ENCODE data around the gene PIAS1. TPM values are rescaled to one million over a fixed set of nuclear protein-coding genes. Genes with fewer than 3 reads are reported as not detected.

Gene PIAS1
- total and polyA plus RNA-seq, 2 donors = 26.2 to 29.1 TPM

DNA sequence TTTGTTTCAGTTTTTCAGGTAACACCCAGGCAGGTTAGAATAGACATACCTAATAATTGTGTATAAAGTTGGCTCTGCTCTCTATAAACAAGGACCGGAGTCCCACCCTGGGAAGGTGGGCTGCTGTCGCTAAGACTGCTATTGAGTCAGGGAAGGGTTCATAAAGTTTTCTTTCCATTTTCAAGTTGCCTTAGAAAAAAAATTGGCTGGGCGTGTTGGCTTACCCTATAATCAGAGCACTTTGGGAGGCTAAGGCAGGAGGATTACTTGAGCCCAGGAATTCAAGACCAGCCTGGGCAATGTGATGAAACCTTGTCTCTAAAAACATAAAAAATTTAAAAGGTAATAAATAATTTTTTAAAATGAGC is 11.3 kb upstream of the PIAS1 start:
- H3K36me3 ChIP-seq (ENCODE audit: control insufficient read depth in 2 of 2, insufficient read depth in 2 of 2, low read length in 1 of 2) = no peaks in the 10 kb centered on the region
- DNase-seq (ENCODE audit: low read depth in 6 of 9, low spot score in 9 of 9) = no peak
- H3K4me3 ChIP-seq (ENCODE audit: low read length in 2 of 2) = no peak overlapping the region
- no peaks in the 10 kb centered on the region for H3K4me1 ChIP-seq (ENCODE audit: control insufficient read depth in 2 of 2, insufficient read depth in 2 of 2, low read length in 2 of 2)
- 99% methylated on average over 3 of the region's 3 CpGs for WGBS
- no peaks in the 10 kb centered on the region for H3K27me3 ChIP-seq (ENCODE audit: control insufficient read depth in 2 of 2, insufficient read depth in 1 of 2, low read length in 1 of 2)
- H3K27ac ChIP-seq (ENCODE audit: low read depth in 1 of 2, low read length in 1 of 2) = no peak overlapping the region
- H3K9me3 ChIP-seq (ENCODE audit: control insufficient read depth in 2 of 2, insufficient read depth in 1 of 2, low read length in 1 of 2) = peaks cover 2 to 16% of the 10 kb centered on the region in 2 donors

DNA sequence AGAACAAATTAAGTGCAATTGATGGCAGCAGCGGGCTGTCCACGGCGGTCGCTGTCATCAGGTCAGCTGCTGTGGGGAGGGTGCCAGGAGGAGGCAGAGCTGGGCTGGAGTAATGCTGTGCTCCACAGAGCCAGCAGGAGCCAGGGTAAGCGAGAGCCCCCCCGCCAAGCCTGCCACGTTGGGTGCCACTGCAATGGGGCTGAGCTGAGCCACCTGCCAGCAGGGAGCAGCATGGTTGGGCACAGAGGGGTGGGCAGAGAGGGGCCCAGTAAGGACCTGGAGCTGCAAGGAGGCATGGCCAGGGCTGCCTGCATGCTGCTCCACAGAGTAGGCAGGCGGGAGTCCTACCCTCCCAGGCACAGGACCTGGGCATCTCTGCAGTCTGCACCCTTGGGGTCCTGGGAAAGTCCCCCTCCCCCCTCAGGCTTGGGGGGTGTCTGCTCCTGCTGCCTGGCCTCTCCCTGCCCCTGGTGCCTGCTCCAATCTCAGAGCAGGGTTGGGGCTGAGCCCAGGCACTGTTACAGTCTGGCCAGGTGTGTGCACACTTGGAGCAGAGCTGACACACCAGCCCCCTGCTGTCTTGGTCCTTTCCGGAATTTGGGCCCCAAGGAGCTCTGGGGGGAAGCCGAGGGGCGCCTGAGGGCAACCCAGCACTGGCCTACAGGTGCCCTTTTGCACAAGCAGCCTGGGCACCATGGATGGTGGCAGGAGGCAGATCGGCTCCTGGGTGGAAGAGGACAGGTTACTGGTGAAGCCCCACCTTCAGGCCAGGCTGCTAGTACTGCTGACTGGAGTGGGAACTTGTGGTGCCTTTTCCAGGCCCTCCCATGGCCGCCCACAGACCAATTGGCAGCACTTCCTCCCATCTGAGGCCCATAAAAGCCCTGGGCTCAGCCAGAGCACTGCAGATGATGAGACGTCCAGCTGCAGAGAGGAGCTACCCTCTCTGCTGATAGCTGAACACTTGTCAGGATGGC is 8.5 kb upstream of the PIAS1 start:
- no peak for DNase-seq (ENCODE audit: low read depth in 6 of 9, low spot score in 9 of 9)
- Histone ChIP-seq H3K27ac (ENCODE audit: low read depth in 1 of 2, low read length in 1 of 2) (no peak overlapping the region), H3K9me3 (ENCODE audit: control insufficient read depth in 2 of 2, insufficient read depth in 1 of 2, low read length in 1 of 2) (peaks cover 2 to 16% of the 10 kb centered on the region in 2 donors), H3K4me1 (ENCODE audit: control insufficient read depth in 2 of 2, insufficient read depth in 2 of 2, low read length in 2 of 2) (no peaks in the 10 kb centered on the region), H3K4me3 (ENCODE audit: low read length in 2 of 2) (no peak overlapping the region), H3K27me3 (ENCODE audit: control insufficient read depth in 2 of 2, insufficient read depth in 1 of 2, low read length in 1 of 2) (no peaks in the 10 kb centered on the region), H3K36me3 (ENCODE audit: control insufficient read depth in 2 of 2, insufficient read depth in 2 of 2, low read length in 1 of 2) (no peaks in the 10 kb centered on the region)
- WGBS = 94% methylated on average over 14 of the region's 14 CpGs

DNA sequence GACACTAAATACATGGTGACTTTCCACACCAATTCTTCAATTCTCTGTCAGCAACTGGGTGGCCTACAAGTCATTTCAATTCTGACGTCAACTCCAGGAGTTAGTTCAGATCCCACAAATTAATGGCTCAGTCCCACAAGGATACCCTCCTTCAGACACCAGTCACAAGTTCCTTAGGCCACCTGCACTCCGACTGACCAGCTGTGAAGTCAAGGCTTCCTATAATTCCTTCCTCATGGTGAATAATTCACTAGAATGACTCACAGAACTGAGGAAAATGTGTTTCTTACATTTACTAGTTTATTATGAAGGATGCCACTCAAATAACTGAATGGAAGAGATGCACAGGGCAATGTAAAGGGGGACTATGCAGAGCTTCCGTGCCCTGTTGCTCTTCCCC is 6.3 kb upstream of the PIAS1 start:
- Histone ChIP-seq H3K9me3 (ENCODE audit: control insufficient read depth in 2 of 2, insufficient read depth in 1 of 2, low read length in 1 of 2) (peaks cover 2 to 16% of the 10 kb centered on the region in 2 donors), H3K27me3 (ENCODE audit: control insufficient read depth in 2 of 2, insufficient read depth in 1 of 2, low read length in 1 of 2) (no peaks in the 10 kb centered on the region), H3K36me3 (ENCODE audit: control insufficient read depth in 2 of 2, insufficient read depth in 2 of 2, low read length in 1 of 2) (no peaks in the 10 kb centered on the region), H3K27ac (ENCODE audit: low read depth in 1 of 2, low read length in 1 of 2) (no peak overlapping the region), H3K4me3 (ENCODE audit: low read length in 2 of 2) (no peak overlapping the region), H3K4me1 (ENCODE audit: control insufficient read depth in 2 of 2, insufficient read depth in 2 of 2, low read length in 2 of 2) (no peaks in the 10 kb centered on the region)
- 98% methylated on average over 3 of the region's 3 CpGs for WGBS
- no peak for DNase-seq (ENCODE audit: low read depth in 6 of 9, low spot score in 9 of 9)

GRCh38 chr15:68051109-68051508 is 3.0 kb upstream of the PIAS1 start:
- Histone ChIP-seq H3K4me1 (ENCODE audit: control insufficient read depth in 2 of 2, insufficient read depth in 2 of 2, low read length in 2 of 2) (peaks cover 0 to 6% of the 10 kb centered on the region in 2 donors), H3K4me3 (ENCODE audit: low read length in 2 of 2) (no peak overlapping the region), H3K36me3 (ENCODE audit: control insufficient read depth in 2 of 2, insufficient read depth in 2 of 2, low read length in 1 of 2) (no peaks in the 10 kb centered on the region), H3K27me3 (ENCODE audit: control insufficient read depth in 2 of 2, insufficient read depth in 1 of 2, low read length in 1 of 2) (no peaks in the 10 kb centered on the region), H3K27ac (ENCODE audit: low read depth in 1 of 2, low read length in 1 of 2) (no peak overlapping the region), H3K9me3 (ENCODE audit: control insufficient read depth in 2 of 2, insufficient read depth in 1 of 2, low read length in 1 of 2) (peaks cover 1 to 6% of the 10 kb centered on the region in 2 donors)
- 56% methylated on average over 2 of the region's 2 CpGs for WGBS
- no peak for DNase-seq (ENCODE audit: low read depth in 6 of 9, low spot score in 9 of 9)

- Histone ChIP-seq H3K4me3 (ENCODE audit: low read length in 2 of 2) (no peak overlapping the region), H3K9me3 (ENCODE audit: control insufficient read depth in 2 of 2, insufficient read depth in 1 of 2, low read length in 1 of 2) (no peaks in the 10 kb centered on the region), H3K27me3 (ENCODE audit: control insufficient read depth in 2 of 2, insufficient read depth in 1 of 2, low read length in 1 of 2) (no peaks in the 10 kb centered on the region), H3K36me3 (ENCODE audit: control insufficient read depth in 2 of 2, insufficient read depth in 2 of 2, low read length in 1 of 2) (no peaks in the 10 kb centered on the region), H3K4me1 (ENCODE audit: control insufficient read depth in 2 of 2, insufficient read depth in 2 of 2, low read length in 2 of 2) (peaks cover 0 to 6% of the 10 kb centered on the region in 2 donors), H3K27ac (ENCODE audit: low read depth in 1 of 2, low read length in 1 of 2) (no peak overlapping the region)
- no peak for DNase-seq (ENCODE audit: low read depth in 6 of 9, low spot score in 9 of 9)
- WGBS = 100% methylated on average over 1 of the region's 1 CpG
These were observed 2.2 kb upstream of the PIAS1 start for GRCh38 chr15:68051907-68052306.

- Histone ChIP-seq H3K4me3 (ENCODE audit: low read length in 2 of 2) (no peak overlapping the region), H3K27me3 (ENCODE audit: control insufficient read depth in 2 of 2, insufficient read depth in 1 of 2, low read length in 1 of 2) (no peaks in the 10 kb centered on the region), H3K36me3 (ENCODE audit: control insufficient read depth in 2 of 2, insufficient read depth in 2 of 2, low read length in 1 of 2) (no peaks in the 10 kb centered on the region), H3K9me3 (ENCODE audit: control insufficient read depth in 2 of 2, insufficient read depth in 1 of 2, low read length in 1 of 2) (no peaks in the 10 kb centered on the region), H3K4me1 (ENCODE audit: control insufficient read depth in 2 of 2, insufficient read depth in 2 of 2, low read length in 2 of 2) (peaks cover 0 to 6% of the 10 kb centered on the region in 2 donors), H3K27ac (ENCODE audit: low read depth in 1 of 2, low read length in 1 of 2) (no peak overlapping the region)
- DNase-seq (ENCODE audit: low read depth in 6 of 9, low spot score in 9 of 9) = no peak
- WGBS = 98% methylated on average over 4 of the region's 4 CpGs
These were observed 1.7 kb upstream of the PIAS1 start for GRCh38 chr15:68052431-68052830.

DNA sequence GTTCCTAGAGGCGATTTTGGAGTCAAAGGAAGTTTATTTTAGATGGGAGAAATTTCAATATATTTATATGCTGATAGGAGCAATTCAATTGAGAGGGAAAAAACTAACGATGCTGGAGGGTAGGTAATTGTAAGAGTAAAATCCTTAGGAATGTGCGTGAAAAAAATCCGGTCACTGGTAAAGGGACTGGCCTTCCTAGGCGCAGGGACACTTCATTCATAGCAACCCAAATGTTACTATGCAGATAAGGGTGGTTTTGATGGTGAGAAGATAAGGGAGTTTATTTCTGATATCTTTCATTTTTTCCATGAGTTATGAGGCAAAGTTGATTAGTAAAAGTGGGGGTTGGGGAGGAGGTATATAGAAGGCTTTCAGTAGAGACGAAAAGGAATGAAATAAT is 1.1 kb upstream of the PIAS1 start:
- no peak for DNase-seq (ENCODE audit: low read depth in 6 of 9, low spot score in 9 of 9)
- H3K27me3 ChIP-seq (ENCODE audit: control insufficient read depth in 2 of 2, insufficient read depth in 1 of 2, low read length in 1 of 2) = no peaks in the 10 kb centered on the region
- WGBS = 96% methylated on average over 6 of the region's 6 CpGs
- H3K4me3 ChIP-seq (ENCODE audit: low read length in 2 of 2) = no peak overlapping the region
- H3K36me3 ChIP-seq (ENCODE audit: control insufficient read depth in 2 of 2, insufficient read depth in 2 of 2, low read length in 1 of 2) = no peaks in the 10 kb centered on the region
- no peak overlapping the region for H3K27ac ChIP-seq (ENCODE audit: low read depth in 1 of 2, low read length in 1 of 2)
- H3K4me1 ChIP-seq (ENCODE audit: control insufficient read depth in 2 of 2, insufficient read depth in 2 of 2, low read length in 2 of 2) = peaks cover 0 to 6% of the 10 kb centered on the region in 2 donors
- H3K9me3 ChIP-seq (ENCODE audit: control insufficient read depth in 2 of 2, insufficient read depth in 1 of 2, low read length in 1 of 2) = no peaks in the 10 kb centered on the region

- peaks cover 0 to 9% of the 10 kb centered on the region in 2 donors for H3K4me1 ChIP-seq (ENCODE audit: control insufficient read depth in 2 of 2, insufficient read depth in 2 of 2, low read length in 2 of 2)
- H3K36me3 ChIP-seq (ENCODE audit: control insufficient read depth in 2 of 2, insufficient read depth in 2 of 2, low read length in 1 of 2) = no peaks in the 10 kb centered on the region
- no peaks in the 10 kb centered on the region for H3K9me3 ChIP-seq (ENCODE audit: control insufficient read depth in 2 of 2, insufficient read depth in 1 of 2, low read length in 1 of 2)
- peak overlapping the region; percentile 66 to 75 for H3K4me3 ChIP-seq (ENCODE audit: low read length in 2 of 2)
- peak in 6 of 9 donors; percentile 8 to 63 (median 34) for DNase-seq (ENCODE audit: low read depth in 6 of 9, low spot score in 9 of 9)
- H3K27ac ChIP-seq (ENCODE audit: low read depth in 1 of 2, low read length in 1 of 2) = peak overlapping the region; percentile 94 to 95
- WGBS = under 1% methylated on average over 33 of the region's 33 CpGs
- H3K27me3 ChIP-seq (ENCODE audit: control insufficient read depth in 2 of 2, insufficient read depth in 1 of 2, low read length in 1 of 2) = no peaks in the 10 kb centered on the region
These were observed 611 bp downstream of the PIAS1 start for GRCh38 chr15:68054628-68055223.

DNA sequence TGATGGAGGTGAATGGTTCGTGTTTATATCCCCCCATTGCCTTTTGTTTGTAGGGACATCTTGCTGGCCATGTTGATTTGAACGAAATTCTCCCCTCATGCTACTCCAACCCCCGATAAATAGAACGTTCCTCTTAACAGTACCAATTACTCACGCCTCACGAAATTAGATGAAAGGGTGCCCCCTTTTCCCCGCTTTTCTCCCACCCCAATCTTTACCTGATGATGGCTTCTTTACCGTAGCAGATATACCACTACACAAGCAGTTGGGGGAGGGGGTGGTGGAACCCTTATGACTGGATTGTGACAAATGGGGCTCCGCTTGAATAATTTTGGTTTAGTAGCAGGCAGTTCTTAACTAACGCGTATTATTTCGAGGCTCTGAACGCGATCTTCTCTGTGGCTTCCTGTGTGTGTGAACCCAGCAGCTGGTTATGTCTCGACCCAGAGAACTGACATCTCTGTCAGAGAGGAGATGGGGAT is 1.1 kb downstream of the PIAS1 start:
- DNase-seq (ENCODE audit: low read depth in 6 of 9, low spot score in 9 of 9) = peak; percentile 32 to 86 (median 59)
- H3K4me1 ChIP-seq (ENCODE audit: control insufficient read depth in 2 of 2, insufficient read depth in 2 of 2, low read length in 2 of 2) = peaks cover 0 to 9% of the 10 kb centered on the region in 2 donors
- no peaks in the 10 kb centered on the region for H3K27me3 ChIP-seq (ENCODE audit: control insufficient read depth in 2 of 2, insufficient read depth in 1 of 2, low read length in 1 of 2)
- peak overlapping the region; percentile 66 to 75 for H3K4me3 ChIP-seq (ENCODE audit: low read length in 2 of 2)
- H3K9me3 ChIP-seq (ENCODE audit: control insufficient read depth in 2 of 2, insufficient read depth in 1 of 2, low read length in 1 of 2) = no peaks in the 10 kb centered on the region
- under 1% methylated on average over 15 of the region's 15 CpGs for WGBS
- H3K27ac ChIP-seq (ENCODE audit: low read depth in 1 of 2, low read length in 1 of 2) = peak overlapping the region; percentile 94 to 95
- H3K36me3 ChIP-seq (ENCODE audit: control insufficient read depth in 2 of 2, insufficient read depth in 2 of 2, low read length in 1 of 2) = no peaks in the 10 kb centered on the region

Data from thymus (tissue), 11 donors.